NCI-H2107 treated with DMSO at 0.1 percent for 48 hours (cell line): Measurements from ENCODE around the gene PLOD2.
"Not testable (repeated sequence)": the region's sequence is repeated elsewhere in the genome, so short reads cannot be mapped to it uniquely, and the experiment has no call there.

Experiments
- DNase-seq: peaks from one replicate; lab custom pipeline; 2025; ENCODE audit not compliant: unreplicated experiment; lab: John Stamatoyannopoulos, UW

PLOD2 gene

GRCh38 chr3:146142757-146143156, 18.2 kb downstream of the PLOD2 start:
- no peak for DNase-seq

GRCh38 chr3:146139586-146140110, 21.3 kb downstream of the PLOD2 start:
- no peak for DNase-seq

- DNase-seq, result no peak
Observed at GRCh38 chr3:146138902-146139301, 22.1 kb downstream of the PLOD2 start.

- no peak for DNase-seq
Observed at GRCh38 chr3:146136647-146137046, 24.3 kb downstream of the PLOD2 start.

GRCh38 chr3:146134348-146135117, 26.5 kb downstream of the PLOD2 start:
- peak; percentile 23 for DNase-seq

- DNase-seq, result no peak
Observed at GRCh38 chr3:146133441-146133840, 27.5 kb downstream of the PLOD2 start.

- DNase-seq, result no peak
Observed at GRCh38 chr3:146131616-146132410, 29.2 kb downstream of the PLOD2 start.

- no peak for DNase-seq
Observed at GRCh38 chr3:146130881-146131371, 30.1 kb downstream of the PLOD2 start.

- DNase-seq, result no peak
Observed at GRCh38 chr3:146129750-146130149, 31.2 kb downstream of the PLOD2 start.

GRCh38 chr3:146128939-146129338, 32.0 kb downstream of the PLOD2 start:
- DNase-seq, result no peak

GRCh38 chr3:146128179-146128578, 32.8 kb downstream of the PLOD2 start:
- no peak for DNase-seq

- DNase-seq, result no peak
Observed at GRCh38 chr3:146125951-146126350, 35.0 kb downstream of the PLOD2 start.

- no peak for DNase-seq
Observed at GRCh38 chr3:146124126-146124801, 36.7 kb downstream of the PLOD2 start.

GRCh38 chr3:146117406-146118285, 43.3 kb downstream of the PLOD2 start:
- no peak for DNase-seq

- no peak for DNase-seq
Observed at GRCh38 chr3:146115619-146116018, 45.4 kb downstream of the PLOD2 start.

- DNase-seq, result not testable (repeated sequence)
Observed at GRCh38 chr3:146113804-146114203, 47.2 kb downstream of the PLOD2 start.

- DNase-seq, result no peak
Observed at GRCh38 chr3:146111337-146111736, 49.6 kb downstream of the PLOD2 start.

GRCh38 chr3:146110161-146110560, 50.8 kb downstream of the PLOD2 start:
- no peak for DNase-seq

GRCh38 chr3:146106986-146107385, 54.0 kb downstream of the PLOD2 start:
- no peak for DNase-seq

GRCh38 chr3:146104068-146104467, 56.9 kb downstream of the PLOD2 start:
- no peak for DNase-seq
